Brain pericyte (primary cell): ENCODE data around the gene AMPD3.
"Not testable (repeated sequence)": the region's sequence is repeated elsewhere in the genome, so short reads cannot be mapped to it uniquely, and the experiment has no call there.

Source experiments
- DNase-seq: peaks from one replicate; pipeline ENCODE4 v3.0.0-alpha.2; 2012; ENCODE audit warnings: low read depth, low spot score

AMPD3 gene

DNA sequence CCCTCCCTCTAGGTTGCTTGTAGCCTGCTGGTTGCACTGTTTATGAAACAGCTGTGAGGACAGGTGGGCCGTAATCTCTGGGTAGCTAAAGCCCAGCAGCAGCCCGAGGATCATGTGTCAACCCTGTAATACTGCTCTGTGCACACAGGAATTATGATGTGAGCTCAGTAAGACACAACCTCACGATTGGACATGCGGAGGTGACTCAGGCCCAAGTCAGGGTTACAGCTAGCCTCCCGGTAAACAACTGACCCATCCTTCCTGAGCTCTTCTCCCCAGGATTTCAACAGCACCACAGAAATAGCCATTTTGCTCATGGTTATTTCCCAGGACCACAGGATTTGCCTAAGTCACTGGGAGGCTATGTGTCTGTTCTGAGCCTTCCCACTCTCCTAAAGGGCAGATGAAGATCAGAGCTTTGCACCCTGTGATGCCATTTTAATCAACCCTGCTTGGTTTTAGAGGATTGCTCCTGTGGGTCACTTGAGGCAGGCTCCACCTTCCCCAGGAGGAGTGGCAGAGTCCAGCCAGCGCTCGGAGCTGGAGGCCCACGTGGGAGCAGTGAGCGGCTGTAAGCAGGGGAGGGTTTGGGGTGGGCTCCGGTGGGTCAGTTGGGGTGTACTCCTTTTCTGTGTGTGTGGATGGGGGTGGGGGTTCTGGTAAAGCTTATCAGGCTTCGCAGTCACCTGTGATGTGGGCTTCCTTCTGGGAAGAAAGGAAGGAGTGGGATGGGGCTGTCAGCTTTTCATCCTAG lies at the start of gene AMPD3:
Gene AMPD3, plus strand, starts transcription at position 387 of the 754 bp plus-strand sequence. CDS start 6,256 bp downstream, outside the sequence.
- peak; percentile 94 for DNase-seq

DNA sequence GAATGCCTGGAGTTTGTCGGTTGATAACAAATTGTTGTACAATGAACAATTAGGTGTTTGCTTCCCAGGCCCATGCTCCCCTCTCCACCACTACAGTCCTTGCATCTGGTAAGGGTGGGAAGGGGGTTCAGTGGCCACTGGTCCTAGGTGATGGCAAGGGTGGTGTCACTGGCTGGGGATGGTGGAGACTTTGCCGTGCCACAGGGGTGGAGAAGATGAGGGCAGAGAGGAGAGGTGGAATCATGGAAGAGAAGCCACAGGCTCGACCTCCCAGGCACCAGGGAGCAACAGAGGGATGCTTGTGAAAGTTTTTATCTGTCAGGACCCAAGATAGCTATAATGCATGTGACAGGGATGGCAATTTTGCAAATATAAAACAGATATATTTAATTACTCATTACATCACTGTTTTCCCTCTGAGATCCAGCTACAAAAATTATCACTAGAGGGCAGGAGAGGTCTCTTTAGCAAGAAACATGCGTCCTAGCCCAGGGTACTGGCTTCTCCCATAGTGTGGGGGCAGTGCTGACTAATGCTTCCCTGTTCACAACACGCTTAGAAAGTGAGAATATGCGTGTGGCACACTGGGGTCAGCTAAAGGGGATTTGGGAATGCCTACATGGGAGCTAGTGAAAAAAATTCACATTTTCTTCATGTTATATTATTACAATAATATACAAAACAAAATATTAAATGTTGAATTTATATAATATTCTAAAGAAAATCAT lies 49.0 kb upstream of the AMPD3 start:
- peak; percentile 56 for DNase-seq

DNA sequence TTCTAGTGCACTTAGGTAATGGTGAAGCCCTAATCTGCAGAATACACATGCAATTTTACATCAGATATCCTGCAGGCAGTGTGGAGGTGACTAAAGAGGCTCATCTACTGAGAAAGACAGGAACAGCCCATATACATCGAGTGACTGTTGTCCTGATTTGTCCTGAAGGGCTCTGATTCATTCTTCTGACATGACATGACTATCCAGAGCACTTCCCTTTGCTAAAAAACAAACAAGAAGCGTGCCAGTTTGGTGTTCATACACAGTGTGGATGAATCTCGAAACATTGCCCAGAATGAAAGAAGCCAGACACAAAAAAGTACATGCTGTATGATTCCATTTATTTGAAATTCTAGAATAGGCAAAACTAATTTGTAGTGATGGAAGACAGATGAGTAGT lies 48.0 kb upstream of the AMPD3 start:
- no peak for DNase-seq

DNA sequence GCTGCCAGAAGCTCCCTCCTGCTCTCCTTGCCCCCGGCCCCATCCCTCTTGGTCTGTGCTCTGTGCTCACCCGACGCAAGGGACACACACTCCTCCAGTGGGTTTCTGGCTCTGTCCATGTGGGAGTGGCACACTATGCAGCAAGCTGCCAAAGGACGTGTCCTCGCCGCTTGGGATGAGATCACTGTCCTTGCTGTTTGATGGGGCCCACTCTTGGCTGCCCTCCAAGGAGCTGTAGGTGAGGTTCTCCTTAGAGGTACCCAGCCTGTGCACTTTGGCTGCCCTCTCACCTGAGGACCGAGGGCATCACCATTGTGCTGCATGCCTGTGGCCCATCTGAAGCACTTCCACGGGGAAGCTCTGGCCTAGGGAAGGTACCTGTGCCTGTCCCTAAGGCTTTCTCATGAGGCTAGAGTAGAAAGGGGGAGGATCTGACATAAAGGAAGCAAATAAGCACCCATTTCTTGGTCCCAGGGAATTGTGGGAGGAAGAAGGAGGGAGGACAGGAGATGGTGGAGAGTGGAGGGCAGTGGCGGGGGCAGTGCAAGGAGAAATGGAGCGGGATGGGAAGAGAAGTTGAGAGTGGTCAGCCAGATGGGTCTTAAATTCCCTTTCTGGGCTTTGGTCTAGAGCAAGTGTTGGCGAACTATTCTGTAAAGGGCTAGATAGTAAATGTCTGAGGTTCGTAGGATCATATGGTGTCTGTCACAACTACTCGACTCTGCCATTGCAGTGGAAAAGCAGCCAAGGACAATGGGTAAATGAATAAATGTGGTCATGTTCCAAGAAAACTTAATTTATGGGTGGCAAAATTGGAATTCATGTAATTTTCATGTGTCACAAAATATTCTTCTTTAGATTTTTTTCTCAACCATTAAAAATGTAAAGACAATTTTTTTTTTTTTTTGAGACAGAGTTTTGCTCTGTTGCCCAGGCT lies 47.0 kb upstream of the AMPD3 start:
- DNase-seq: no peak

DNA sequence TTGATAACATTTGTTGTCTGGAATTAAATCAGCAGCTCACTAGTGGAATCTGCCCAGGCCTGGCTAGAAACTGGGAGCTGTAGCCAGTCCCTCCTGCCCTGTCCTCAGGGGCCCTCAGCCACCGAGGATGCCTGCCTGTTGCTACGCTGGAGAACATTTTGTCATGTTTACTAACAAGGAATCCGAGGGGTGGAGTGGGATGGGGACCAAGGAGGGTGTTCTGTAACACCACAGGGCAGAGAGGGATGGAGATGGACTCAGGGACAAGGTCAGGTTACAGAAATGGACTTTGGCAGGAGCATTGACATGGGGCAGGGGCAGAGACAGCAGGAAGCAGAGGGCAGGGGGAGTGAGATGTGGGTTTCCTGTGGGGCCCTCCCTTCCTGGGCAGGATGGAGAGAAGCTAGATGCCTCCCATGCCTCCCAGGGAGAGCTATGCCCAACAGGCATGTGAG lies 45.8 kb upstream of the AMPD3 start:
- no peak for DNase-seq

DNA sequence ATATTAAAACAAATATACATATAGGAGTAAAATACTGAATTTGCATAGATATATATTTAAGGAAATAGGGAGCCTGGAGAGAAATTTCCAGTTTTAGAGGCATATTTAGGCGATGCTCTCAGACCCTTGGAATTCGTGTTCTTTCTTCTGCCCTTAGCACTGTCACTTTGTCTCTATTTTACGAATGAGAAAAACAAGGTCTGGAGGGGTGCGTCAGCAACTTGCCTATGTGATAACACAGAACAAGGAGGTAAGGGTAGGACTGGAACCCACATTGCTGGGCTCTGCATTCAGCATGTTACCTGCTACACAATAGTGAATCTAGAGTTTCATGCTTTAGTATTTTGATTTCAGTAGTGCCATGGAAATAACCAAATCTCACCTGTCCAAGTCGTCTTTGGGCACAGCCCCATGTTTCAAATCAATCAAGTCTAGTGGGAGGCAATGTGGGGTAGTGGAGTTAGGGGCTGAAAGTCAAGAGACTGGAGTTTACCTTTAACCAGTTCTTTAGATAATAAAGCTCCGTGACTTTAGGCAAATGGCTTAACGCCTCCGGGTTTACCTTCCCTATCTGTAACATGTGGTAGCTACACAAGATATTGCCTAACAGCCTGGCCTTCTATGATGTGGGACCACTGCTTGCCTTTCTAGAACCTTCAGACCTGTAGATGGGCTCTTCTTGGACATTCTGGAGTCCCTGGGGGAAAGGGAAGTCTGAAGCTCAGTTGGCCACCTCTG lies 44.8 kb upstream of the AMPD3 start:
- no peak for DNase-seq

DNA sequence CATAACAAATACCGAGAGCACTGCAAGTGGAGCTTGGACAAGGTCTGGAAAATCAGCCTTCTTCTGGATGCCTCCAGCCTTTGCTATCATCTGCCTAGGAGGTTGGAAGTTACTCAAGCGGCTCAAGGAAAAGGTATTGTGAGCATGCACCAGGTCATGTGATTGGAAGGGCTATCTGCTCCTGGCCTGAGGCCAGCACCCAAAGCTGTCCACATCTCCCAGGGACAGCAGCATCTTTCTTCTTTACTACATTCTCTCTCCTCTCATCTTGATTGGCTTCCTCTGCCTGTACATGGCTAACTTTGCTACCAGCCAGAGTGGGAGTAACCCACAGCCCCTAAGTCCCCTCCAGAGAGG lies 44.2 kb upstream of the AMPD3 start:
- no peak for DNase-seq

DNA sequence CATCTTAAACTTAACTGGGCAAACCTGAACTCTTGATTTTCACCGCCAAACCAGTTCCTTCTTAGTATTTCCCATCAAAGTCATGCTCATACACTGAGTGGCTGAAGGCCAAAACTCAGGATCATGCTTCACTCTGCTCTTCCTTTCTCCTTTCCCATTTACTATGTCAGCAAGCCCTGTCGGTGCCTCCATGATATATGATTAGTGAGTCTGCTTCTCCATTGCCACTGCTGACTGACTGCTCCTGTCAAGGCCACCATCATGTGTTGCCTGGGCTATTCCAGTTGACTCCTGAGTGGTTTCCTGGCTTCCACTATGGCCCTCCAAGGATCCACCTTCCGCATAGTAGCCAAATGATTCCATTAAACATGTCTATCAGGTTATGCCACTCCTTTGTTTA lies 42.8 kb upstream of the AMPD3 start:
- DNase-seq: no peak

DNA sequence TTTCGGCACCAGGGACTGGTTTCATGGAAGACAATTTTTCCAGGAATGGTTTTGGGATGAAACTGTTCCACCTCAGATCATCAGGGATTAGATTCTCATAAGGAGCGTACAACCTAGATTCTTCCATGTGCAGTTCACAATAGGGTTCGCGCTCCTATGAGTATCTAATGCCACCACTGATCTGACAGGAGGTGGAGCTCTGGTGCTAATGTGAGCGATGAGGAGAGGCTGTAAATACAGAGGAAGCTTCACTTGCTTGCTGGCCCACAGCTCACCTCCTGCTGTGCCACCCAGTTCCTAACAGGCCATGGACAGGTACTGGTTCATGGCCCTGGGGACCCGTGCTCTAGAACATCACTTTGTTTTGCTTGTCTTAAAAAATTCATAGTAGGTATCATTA lies 41.8 kb upstream of the AMPD3 start:
- DNase-seq: no peak

DNA sequence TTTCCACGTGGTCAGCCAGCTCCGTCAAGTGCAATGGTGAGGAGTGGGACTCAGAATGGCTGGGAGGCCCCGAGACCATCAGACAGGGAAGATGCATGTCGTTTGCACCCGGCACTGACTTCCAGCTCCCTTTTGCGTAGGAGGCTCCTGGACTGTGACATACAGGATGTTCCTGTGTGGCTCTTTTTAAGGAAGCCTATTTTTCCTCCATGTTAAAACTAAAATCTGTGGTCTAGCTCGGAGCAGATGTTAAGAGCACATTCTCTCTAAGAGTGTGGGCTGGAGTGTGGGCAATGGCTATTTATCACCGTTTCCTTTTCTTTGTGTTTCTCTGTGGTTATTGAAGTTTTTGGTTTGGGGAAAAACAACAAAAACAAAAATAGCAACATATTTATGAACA lies 40.9 kb upstream of the AMPD3 start:
- DNase-seq: no peak

DNA sequence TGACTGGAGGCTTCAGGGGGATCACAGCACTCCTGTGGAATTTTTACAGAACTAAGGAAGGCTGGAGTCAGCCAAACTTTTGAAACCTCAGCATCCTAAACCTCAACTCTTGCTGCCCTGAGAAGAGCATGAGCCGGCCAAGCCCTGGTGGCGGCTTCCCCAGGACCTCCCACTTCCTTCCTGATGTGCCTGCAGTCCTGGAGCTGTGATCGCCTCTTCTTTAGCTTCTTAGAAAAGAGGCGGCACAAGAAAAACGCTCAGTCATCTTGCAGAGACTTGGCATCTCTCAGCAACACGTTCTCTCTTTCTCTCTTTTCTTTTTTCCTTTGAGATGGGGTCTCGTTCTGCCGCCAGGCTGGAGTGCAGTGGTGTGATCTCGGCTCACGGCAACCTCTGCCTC lies 40.4 kb upstream of the AMPD3 start:
- DNase-seq: no peak

DNA sequence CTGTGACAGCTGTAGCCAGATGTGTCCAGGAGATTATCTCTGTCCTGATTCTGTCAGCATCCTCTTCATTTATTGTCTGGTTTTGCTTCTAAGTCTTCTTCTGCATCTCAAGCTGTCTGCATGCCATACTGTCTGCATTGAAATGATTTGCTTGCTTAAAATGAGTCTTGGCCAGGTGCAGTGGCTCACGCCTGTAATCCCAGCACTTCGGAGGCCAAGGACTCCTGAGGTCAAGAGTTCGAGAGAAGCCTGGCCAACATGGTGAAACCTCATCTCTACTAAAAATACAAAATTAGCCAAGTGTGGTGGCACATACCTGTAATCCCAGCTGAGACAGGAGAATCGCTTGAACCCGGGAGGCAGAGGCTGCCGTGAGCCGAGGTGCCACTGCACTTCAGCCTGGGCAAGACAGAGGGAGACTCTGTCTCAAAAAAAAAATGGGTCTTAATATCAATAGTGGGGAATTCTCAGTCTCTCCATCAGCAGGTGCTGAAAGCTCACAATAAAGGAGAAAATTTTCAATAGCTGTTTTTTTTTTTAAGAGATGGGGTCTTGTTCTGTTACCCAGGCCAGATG lies 39.2 kb upstream of the AMPD3 start:
- no peak for DNase-seq

DNA sequence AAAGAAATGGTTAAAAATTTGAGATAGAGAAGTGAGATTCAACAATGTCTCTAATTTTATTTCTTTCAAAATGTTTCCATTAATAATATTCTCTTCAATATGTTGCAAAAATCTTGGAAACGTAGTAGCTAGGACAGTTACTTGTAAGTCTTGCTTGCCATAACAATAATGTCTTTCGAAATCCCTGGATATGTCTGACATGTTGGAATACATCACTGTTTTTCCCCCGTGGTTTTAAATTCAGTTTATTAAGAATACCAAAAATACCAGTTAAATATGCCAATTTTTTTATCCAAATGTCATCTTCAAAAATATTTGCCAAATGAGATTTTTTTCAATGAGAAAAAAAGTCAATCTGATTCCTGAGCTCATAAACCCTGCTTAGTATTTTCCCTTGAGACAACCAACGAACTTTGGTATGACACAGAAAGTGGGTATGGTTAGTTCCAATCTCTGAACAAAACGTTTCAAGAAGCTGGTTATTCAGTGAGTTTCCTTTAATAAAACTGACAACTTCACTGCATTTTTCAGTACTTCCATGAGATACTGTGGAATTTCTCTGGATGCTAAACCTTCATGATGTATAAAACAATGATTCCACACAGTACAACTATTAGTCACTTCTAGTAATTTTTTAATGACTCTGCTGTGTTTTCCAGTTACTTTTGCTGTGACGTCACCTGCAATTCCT lies 36.7 kb upstream of the AMPD3 start:
- DNase-seq: no peak

DNA sequence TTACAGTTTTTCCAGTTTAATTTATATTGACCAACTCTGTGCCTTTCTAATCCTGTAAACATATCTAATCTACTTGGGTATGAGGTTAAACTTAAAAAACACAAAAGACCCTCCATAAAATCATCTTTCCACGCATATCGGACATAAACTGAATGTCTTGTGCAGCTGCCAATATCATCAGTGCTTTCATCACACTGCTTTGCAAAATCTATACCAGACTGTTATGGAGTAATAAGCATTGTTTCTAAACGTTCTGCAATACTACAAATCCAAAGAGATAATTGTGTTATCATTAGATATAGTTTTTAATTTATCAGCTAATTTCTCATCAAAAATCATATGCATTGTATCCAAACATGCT lies 36.1 kb upstream of the AMPD3 start:
- no peak for DNase-seq

DNA sequence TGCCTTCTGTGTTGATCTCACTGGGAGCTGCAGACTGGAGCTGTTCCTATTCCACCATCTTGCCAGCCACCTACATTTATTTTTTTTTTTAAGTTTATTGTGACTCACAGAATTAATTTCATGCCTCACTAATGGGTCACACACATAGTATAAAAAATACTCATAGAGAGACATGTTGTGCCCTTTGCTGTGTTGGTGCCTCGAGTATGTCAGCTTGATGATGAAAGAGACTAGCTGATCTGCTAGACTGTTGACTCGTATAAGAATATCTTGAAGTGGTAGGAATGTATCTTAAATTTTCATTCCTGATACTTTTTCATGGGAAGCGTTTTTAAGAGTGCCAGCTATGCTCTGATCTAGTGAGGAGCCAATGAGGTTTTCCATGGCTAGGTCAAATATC lies 28.6 kb upstream of the AMPD3 start:
- no peak for DNase-seq

DNA sequence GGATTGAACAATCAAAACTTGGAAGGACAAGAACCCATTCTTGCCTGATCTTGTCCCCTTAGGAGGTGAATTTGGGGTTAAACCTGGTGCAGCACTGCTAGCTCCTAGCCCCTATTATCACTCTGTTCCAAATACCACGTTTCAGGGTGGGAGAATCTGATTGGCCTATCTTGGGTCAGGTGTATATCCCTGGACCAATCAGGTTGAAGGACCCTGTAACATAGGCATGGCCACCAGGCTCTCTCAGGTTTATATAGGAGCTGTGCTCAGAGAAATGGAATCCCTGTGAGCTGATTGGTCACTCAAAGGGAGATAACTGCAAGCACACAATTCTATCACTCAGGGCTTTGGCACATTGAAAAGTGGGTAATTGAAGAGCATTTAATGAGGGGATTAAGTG lies 26.6 kb upstream of the AMPD3 start:
- no peak for DNase-seq

DNA sequence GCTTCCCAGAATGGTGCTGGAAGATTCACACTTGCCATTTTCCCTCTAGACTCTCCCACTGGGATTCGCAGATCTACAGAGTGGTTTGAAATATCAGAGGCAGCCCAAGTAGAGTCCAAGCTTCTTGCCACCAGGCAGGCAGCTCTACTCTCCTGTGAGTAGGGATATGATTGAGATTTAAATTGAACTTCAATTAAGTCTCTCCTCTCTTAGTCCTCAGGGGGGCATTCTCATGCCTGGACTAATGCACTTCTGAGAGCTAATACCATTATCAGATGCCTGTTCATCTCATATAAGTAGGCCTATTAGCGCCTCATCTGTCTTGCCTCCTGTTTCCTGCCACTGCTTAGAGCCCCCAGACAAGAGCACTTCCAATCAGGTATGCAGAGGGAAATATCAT lies 25.5 kb upstream of the AMPD3 start:
- DNase-seq: no peak

DNA sequence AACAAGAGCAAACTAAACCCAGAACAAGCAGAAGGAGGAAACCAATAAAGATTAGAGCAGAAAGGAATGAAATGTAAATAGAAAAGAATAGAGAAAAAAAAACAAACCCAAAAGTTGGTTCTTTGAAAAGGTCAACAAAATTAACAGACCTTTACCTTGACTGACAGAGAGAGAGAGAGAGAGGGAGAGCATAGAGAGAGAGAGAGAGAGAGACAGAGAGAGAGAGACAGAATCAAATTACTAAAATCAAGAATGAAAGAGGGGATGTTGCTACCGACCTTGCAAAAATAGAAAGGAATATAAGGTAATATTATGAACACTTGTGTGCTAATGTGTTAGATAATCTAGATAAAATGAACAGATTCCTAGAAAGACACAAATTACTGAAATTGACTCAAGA lies 22.6 kb upstream of the AMPD3 start:
- DNase-seq: no peak

DNA sequence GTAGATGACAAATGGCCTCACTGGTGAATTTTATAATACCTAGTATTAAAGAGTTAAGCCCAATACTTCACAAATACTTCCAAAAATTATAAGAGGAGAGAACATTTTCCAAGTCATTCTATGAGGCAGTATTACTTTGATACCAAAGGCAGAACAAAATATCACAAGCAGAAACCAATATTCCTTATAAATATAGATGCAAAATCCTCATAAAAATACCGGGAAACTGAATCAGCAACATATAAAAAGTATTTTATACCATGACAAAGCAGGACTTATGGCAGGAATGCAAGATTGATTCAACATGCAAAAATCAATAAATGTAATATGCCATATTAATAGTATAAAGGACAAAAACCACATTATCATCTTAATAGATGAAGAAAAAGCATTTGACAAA lies 22.1 kb upstream of the AMPD3 start:
- DNase-seq: no peak

DNA sequence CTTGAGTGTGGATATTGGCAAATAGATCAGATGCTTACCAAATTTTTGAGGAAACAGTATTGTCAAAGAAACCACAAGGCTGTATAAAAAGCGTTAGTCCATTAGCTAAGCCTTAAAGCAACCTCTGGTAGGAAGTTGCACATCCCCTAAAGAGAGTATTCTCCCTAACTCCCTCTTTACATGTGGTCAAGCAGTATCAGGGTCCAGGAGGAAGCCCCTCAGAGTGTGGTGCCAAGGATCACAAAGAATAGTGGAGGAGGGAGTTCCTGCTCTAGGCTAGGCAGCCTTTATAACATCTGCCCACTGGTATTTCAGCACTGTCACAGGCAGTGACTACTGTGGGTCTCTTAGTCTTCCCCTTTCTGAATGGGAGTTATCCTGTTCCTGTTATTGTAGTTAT lies 18.8 kb upstream of the AMPD3 start:
- DNase-seq: no peak

DNA sequence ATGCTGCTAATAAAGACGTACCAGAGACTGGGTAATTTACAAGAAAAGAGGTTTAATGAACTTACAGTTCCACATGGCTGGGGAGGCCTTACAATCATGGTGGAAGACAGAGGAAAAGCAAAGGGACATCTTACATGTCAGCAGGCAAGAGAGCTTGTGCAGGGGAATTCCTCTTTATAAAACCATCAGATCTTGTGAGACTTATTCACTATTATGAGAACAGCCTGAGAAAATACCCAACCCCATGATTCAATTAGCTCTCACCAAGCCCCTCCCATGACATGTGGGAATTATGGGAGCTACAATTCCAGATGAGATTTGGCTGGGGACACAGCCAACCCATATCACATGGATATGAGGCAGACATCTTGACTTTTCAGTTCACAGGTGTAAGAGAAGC lies 18.4 kb upstream of the AMPD3 start:
- DNase-seq: not testable (repeated sequence)
